GM12891 (cell line): ENCODE measurements around the gene ADGRL3.

Experiments used
- POLR2A ChIP-seq: IDR thresholded peaks from 2 replicates; pipeline ENCODE4 v1.6.1; 2011; ENCODE audit warnings: low read depth, low read length, control low read depth
- POLR2AphosphoS5 ChIP-seq: IDR thresholded peaks from 2 replicates; pipeline ENCODE4 v1.6.1; 2011; ENCODE audit warnings: low read depth, low read length, control low read depth
- POU2F2 ChIP-seq: IDR thresholded peaks from 2 replicates; pipeline ENCODE4 v1.6.1; 2011; ENCODE audit warnings: low read depth, mild to moderate bottlenecking, control low read depth, low read length, moderate library complexity
- SPI1 ChIP-seq: IDR thresholded peaks from 2 replicates; pipeline ENCODE4 v1.6.1; 2011; ENCODE audit warnings: low read depth, low read length, control low read depth
- TAF1 ChIP-seq: IDR thresholded peaks from 2 replicates; pipeline ENCODE4 v1.6.1; 2011; ENCODE audit warnings: low read depth, low read length, control low read depth

DNA sequence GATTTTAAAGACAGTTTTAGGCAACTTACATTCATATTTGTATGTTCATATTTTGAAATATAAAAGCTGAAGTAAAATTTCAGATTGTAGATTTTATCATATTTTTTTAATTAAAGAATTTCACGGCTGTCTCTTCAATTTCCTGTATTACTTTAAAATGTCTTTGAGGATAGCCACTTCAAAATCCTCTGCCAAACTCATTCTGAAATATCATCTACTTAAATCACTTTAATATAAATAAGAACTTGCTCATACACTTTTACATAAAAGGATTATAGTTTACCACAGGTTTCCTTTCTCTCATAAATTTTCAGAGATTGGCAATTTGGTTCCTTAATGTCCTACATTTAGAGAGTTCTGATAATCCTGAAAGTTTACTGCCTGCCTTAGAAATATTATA is 478.2 kb downstream of the ADGRL3 start:
- TF ChIP-seq POLR2A (no peak), TAF1 (no peak), POLR2AphosphoS5 (no peak), SPI1 (no peak), POU2F2 (no peak)
